GM21526 (cell line): Measurements from ENCODE around the gene AMOT.
"Not testable (repeated sequence)": the region's sequence is repeated elsewhere in the genome, so short reads cannot be mapped to it uniquely, and the experiment has no call there.

ENCODE experiments used
- ATAC-seq: cut with Tn5 transposase; IDR thresholded peaks from one replicate; pipeline ENCODE4 v1.9.1; 2021; ENCODE audit warnings: moderate library complexity; ENCODE audit not compliant: unreplicated experiment, low FRiP score

Gene AMOT, protein sequence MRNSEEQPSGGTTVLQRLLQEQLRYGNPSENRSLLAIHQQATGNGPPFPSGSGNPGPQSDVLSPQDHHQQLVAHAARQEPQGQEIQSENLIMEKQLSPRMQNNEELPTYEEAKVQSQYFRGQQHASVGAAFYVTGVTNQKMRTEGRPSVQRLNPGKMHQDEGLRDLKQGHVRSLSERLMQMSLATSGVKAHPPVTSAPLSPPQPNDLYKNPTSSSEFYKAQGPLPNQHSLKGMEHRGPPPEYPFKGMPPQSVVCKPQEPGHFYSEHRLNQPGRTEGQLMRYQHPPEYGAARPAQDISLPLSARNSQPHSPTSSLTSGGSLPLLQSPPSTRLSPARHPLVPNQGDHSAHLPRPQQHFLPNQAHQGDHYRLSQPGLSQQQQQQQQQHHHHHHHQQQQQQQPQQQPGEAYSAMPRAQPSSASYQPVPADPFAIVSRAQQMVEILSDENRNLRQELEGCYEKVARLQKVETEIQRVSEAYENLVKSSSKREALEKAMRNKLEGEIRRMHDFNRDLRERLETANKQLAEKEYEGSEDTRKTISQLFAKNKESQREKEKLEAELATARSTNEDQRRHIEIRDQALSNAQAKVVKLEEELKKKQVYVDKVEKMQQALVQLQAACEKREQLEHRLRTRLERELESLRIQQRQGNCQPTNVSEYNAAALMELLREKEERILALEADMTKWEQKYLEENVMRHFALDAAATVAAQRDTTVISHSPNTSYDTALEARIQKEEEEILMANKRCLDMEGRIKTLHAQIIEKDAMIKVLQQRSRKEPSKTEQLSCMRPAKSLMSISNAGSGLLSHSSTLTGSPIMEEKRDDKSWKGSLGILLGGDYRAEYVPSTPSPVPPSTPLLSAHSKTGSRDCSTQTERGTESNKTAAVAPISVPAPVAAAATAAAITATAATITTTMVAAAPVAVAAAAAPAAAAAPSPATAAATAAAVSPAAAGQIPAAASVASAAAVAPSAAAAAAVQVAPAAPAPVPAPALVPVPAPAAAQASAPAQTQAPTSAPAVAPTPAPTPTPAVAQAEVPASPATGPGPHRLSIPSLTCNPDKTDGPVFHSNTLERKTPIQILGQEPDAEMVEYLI

DNA sequence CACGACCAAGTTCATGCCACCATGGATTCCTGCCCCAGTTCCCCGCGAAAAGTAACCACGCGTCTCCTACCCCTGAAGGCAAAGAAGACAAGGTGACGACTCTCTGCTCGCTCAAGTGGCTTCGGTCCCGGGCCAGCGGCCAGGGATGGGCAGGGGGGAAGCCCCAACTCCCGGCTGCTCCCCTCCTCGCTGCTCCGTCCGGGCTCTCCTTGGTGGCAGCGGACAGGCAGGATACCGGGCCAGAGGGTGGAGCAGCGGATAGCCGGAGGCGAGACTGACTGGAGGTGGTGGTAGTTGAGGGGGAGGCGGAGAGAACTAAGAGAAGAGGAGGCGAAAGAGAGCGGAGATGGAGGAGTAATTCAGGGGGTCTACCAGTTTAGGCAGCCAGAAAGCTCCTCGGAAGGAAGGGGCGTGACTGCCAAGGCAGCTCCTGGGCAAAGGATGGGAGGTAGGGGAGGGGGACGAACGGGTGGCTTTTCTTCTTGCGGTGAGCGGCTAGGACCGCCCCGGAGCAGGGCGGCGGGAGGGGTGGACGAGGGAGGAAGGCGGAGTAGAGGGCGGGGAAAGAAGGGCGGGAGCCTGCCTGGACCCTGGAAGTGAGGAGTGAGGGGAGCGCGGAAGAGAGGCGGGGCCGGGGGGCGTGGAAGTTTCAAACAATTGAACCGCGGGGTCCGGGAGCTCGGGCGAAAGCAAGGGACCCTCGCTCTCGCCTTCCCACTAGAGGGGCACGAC is at the start of gene AMOT:
Gene AMOT, minus strand, starts transcription at position 450 of the 732 bp plus-strand sequence. CDS start 17,705 bp downstream, outside the sequence.
- ATAC-seq, result peak; percentile 66

DNA sequence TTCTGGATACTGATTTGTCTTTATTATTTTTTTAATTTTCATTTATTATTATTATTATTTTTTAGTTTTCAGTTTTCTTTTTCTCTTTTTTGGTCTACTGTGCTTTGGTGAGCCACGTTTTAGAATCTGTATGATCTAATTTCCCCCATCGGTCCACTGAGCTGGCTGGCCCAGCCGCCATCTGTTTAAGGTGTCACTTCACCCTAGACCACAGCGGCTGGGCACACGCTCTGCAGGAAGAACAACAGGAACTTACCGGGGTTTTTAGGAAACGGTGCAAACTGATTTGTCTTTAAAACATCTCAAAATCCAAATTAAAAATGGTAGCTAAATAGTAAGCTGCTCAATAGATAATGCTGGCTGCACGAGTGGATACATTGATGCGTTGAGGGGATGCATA is 48.8 kb upstream of the AMOT start:
- no peak for ATAC-seq

DNA sequence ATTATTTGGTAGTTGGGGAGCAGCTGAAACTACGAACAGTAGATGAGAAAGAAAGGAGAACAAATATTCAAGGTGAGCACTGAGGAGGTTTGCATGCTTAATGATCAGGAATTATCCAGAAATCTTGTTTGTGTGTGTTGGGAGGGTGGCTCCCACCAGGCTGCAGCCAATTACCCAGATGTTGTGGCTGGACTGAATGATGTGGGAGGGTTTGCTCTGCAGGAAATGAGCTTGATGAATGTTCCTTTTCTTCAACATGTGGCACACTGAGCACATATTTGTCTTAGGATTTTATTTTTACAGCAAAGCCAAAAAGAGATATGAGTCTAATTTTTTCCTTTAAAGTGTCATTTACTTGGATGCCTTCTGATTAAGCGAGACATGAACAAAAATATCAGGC is 48.3 kb upstream of the AMOT start:
- no peak for ATAC-seq

DNA sequence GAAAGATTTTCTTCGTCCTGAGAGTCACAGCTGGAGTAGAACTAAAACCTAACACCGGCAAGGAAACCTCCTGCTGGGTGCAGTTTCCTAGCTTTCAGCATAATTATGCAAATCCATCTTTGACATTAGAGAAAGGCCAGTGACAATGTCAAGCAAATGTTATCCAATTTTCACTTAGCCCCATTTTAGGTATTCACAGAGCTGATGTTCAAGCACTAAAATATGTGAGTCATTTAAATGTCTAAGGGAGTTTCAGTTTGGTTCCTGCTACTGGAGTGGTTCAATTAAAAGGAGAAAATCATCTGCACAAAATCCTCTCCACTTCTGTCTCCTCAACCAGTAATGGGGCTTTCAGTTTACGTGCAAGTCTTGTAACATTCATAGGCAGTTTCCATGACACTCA is 37.1 kb upstream of the AMOT start:
- no peak for ATAC-seq

DNA sequence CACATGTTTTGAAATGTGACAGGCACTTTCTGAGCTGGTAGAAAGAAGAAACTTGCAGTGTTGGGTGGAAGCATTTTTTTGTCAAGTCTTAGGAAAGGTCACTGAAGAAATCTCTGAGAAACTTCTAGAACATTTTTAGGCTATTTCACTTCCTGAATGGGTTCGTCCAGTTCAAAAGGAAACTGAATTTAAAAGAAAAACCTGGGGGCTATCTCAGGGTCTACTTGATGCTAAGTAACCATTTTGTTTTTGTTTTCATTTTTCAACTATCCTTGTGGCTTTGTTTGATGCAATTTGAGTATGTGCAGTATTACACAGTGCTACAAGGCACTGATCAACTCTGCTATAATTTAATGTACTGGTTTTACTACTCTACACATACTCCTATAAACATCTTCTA is 34.0 kb upstream of the AMOT start:
- no peak for ATAC-seq

DNA sequence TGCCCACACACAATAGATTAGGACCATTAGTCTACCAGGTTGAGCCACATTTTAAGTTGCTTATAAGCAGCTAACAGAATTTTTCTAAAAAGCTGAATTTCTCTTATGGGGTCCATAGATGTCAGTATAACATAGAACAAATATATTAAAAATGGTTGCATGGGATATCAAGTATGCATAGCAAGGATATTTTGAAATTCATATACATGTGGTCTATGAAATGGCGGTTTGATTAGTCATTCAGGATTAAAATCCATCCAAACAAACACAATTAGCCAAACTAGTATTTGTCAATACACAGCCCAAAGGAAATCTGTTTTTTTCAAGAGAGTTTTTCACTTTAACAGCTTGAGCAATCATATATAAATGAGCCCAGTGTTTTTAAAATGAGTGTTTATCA is 33.5 kb upstream of the AMOT start:
- no peak for ATAC-seq

DNA sequence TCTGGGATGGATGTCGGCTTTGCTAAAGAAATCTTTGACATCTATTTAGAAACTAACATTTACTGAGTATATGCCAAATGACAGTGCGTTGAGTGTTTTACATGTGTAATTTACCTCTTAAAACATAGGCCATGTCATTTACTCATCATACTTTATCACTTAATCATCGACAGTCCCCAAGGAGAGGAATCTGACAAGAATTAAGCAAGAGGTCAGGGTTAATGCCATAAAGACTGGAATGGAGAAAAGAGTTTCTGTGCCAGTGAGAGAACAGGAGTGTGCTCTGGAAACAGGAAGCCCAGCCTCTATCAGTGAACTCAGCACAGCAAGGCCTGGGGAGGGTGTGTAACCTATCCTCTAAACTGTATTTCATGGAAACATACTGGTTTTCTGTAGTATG is 28.0 kb upstream of the AMOT start:
- no peak for ATAC-seq

DNA sequence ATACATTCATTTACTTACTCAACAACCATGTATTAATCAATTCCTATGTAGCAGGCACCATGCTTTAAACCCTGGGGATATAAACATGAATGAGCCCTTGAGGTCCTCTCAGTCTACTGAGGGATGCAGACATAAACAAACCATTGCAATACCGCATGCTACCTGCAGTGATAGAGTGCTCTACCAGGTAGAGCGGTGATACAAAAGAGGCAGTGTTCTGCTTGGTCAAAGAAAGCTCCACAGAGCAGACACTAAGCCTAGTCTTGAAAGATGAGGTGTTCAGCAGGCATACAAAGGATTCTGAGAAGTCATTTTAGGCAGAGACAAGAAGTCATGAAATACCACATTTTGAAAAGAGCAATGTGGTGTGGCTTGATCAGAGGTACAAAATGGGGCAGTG is 26.9 kb upstream of the AMOT start:
- ATAC-seq, result peak; percentile 82

DNA sequence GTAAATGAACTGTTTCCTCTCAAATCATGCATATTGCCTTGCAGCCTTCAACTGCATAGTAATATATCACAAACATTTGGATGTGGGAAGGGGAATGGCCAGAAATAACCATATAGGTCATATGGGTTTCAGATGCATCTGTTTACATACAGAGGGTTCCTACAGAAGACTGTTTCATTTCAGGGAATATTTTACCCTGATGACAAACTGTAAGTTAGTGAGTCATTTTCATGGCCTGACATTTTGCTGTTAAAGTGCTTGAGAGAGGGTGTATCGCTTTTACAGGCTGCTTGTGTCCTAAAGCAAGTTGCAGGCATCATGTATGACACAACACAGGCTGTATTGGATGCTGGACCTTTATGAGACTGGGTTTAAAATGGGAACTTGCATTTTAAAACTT is 25.5 kb upstream of the AMOT start:
- ATAC-seq, result no peak

DNA sequence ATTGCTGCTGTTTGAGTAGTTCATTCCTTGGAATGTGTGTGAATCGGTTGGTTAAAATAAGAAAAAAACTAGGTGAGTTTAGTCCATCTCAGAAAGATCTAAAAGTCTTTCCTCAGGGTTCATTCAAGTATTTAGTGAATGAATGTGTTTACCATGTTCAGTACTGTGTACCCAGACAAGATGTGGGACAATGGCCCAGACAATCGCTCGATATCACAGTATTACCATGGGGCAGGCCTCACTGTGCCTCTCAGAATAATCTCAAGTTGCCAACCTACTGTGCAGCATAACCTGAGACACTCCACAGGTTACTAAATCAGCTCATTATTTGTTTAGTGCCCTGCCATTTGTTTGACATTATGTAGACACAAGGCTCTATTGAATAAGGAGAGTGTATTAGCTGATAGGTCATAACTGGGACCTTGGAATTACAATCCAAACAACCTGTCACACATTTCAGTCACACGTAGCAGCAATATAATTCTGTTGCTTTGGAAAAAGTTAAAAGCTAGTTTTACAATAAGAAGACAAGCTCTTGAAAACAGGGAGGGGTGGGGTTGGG is 24.9 kb upstream of the AMOT start:
- ATAC-seq, result no peak

DNA sequence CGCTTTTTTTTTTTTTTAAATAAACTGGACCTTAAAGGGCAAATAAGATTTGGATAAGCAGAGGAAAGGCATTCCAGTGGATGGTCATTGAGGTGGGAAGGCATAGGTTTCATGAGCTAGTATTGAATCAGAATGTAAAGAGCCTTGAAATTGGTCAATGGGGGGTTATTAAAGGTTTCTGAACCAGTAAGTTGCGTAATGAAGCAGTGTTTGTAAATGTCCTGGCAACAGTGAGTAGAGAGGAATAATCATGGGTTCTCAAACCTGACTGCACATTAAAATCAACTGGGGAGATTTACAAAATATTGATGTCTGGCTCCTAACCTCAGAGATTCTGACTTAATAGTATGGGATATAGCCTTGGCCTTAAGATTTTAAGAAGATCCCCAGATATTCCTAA is 23.2 kb upstream of the AMOT start:
- no peak for ATAC-seq

DNA sequence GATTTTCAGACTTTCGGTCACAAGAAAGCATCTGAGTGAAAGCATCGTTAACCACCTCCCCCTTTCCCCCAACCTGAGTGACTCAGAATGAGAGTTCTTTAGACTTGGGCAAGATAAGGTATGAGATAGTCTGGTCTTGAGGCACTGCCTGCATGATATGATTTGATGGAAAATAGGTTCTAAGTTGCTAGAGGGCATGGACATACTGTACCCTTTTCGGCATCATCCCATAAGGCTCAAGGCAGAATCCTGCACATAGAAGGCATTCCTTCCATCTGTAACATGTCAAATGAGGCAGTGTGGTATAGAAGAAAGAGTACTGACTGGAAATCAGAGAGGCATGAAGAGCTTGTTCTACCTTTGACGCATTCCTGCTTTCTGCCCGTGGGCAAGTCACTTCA is 16.8 kb upstream of the AMOT start:
- peak; percentile 94 for ATAC-seq

DNA sequence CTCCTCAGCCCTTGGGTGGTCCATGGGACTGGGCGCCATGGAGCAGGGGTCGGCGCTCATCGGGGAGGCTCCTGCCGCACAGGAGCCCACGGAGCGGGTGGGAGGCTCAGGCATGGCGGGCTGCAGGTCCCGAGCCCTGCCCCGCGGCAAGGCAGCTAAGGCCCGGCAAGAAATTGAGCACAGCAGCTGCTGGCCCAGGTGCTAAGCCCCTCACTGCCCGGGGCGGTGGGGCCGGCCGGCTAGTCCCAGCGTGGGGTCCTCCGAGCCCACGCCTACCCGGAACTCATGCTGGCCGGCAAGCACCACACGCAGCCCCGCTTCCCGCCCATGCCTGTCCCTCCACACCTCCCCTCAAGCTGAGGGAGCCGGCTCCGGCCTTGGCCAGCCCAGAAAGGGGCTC is 14.3 kb upstream of the AMOT start:
- not testable (repeated sequence) for ATAC-seq

DNA sequence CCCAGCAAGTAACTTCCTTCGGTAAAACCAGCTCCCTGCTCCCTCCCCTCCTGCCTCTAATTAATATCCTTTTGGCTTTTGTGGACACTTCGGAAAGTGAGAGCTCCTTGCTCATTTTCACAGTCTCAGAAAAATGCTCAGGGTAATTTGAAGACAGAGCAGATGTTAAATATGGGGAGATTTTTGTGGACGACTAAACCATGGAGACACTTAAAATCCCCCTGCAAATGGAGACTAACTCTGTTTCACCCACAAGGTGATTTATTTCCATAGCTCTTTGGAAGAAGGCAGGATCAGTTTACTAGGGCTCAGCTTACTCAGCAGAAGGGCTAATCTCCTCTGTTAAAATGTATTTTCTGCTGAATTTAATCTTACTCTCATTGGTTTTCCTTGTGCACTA is 12.2 kb upstream of the AMOT start:
- no peak for ATAC-seq

DNA sequence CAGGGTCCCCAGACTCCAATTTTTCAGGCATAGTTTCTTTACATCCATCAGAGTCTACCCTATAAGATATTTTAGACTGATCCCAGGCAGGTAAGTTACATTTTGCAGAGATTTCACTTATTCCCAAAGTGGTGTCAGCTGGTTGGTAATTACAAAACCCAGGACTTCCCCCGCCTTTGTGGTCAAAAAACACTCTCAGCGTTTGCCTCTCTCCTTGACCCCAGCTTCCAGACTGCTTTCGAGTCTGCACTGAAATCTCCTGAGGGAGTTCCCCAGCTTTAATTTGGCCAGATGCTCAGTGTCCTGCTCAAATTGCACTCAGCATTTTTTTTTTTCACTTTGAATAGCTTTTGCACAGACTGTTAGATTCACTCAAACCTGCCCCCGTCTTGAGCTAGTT is 11.2 kb upstream of the AMOT start:
- ATAC-seq, result peak; percentile 64

DNA sequence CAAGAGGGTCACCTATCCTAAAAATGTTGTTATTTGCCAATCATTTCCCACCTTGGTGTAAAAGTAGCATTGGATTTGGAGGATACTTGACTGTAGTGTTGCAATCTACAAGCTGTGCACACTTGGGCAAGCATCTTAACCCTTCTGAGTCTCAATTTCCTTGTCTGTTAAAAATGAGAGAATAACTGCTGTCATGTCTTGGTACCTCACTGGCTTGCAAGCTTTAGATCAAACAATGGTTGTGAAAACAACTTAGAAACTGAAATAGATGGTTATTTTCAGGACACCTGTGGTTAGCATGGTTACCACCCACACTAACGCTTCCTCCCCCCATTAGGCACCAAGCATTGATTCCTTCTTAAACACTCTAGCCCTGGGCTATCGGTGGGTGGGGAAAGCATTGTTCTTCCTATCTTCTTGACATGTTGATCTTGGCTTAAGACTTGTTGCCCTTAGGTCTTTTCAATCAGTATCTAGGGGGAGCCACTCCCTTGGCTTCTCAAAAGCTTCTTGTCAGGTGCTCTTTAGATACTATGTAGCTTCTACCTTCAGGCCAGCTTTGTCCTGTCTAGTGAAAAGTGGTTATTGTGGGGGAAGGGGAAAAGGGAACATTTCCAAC is 10.6 kb upstream of the AMOT start:
- peak; percentile 95 for ATAC-seq

DNA sequence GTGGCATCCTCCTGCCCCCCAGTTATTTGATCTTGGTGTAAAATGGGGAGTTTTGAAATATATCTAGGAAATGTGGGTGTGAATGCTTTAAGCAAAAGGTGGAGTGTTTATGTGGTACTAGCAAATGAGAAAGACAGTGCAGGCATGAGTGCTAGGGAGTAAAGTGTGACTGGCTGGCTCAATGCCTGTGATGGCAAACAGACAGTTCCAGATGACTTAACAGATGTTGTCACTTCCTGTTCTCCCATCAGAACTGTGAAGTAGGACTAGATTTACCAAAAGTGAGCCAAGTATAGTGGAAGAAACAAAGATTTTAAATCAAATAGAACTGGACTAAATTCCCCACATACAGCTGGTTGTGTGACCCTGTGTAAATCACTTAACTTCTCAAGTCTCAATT is 8.4 kb upstream of the AMOT start:
- ATAC-seq, result no peak

DNA sequence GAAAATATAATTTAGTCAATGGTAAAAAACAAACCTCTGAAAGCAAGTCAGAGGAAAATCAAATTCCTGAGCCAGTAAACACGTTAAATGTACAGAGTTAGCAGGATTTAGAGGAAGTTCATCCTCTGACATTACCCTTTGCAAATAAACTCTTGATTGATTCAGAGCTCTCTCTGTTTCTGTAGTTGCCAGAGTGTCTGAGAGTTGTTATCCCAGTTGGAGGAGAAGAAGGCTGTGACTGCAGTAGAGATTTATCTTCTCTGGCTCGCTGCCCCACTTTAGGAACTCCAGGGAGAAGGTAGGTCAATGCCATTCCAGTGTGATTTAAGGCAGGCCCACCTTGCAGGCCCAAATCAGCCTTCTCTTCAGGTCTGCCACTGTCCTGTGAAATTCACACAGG is 6.2 kb upstream of the AMOT start:
- no peak for ATAC-seq

DNA sequence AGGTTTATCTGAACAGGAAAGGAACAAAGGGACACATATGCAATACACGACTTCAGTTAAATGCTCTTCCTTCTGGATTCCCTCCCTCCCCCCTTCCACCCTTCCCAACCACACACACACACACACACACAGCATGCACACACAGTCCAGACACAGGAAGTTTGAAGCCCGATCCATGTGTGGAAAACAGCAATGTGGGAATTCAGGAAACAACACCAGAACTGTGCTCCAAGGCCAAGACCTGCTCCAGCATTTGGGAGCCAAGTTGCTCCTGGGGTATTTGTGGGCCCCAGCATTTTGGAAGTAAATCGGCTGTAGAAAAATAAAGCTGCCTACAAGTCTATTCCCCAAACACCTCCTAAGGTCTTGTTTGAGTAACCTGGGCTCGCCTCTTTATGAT is 5.6 kb upstream of the AMOT start:
- no peak for ATAC-seq

DNA sequence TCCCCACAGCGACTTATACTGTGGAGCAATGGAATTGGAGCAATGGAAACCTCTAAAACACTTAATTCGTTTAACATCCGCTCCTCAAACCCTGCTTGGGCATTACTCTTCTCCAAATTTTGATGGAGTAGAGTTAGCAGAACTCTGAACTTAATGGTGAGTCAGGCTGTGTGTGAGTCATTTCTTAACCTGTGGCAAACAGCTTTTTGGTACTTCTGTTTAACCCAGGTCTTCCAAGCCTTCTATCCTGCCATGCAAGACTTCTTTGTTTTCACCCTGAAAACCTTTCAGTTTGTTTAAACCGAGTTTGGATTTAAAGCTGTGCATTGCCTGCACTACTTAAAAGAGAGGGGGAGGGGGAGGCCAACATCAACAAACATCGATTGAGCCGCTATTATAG is 3.6 kb upstream of the AMOT start:
- ATAC-seq, result no peak
